Neutrophil (primary cell): Measurements from ENCODE around the gene HIVEP3.
"Not testable (repeated sequence)": the region's sequence is repeated elsewhere in the genome, so short reads cannot be mapped to it uniquely, and the experiment has no call there.

Experiments
- H3K27ac ChIP-seq: fragments of 200-600 bp; sonication (generic); 2 replicates; pipeline ENCODE4 v1.5.1; 2016; ENCODE audit warnings: mild to moderate bottlenecking, moderate library complexity
- H3K27me3 ChIP-seq: fragments of 200-600 bp; sonication (generic); 2 replicates; pipeline ENCODE4 v1.6.0; 2016; ENCODE audit warnings: mild to moderate bottlenecking
- H3K36me3 ChIP-seq: fragments of 200-600 bp; sonication (generic); 2 replicates; pipeline ENCODE4 v1.5.1; 2017
- H3K4me1 ChIP-seq, 2 experiments: fragments of 200-600 bp in 1 of 2; sonication (generic) in 1 of 2; 1 replicate in 1 of 2; 2 replicates in 1 of 2; pipeline versions ENCODE4 v1.5.1 to v1.6.1; 2013 to 2016; ENCODE audit warnings: low read depth in 1 of 2, low read length in 1 of 2, mild to moderate bottlenecking in 1 of 2, moderate library complexity in 1 of 2; ENCODE audit not compliant: control insufficient read depth in 1 of 2, insufficient read depth in 1 of 2
- H3K4me3 ChIP-seq, 2 experiments: fragments of 200-600 bp in 1 of 2; sonication (generic) in 1 of 2; 1 replicate in 1 of 2; 2 replicates in 1 of 2; pipeline ENCODE4 v1.5.1; 2013 to 2016; ENCODE audit warnings: low read depth in 1 of 2, low read length in 1 of 2, mild to moderate bottlenecking in 1 of 2, moderate library complexity in 1 of 2
- H3K9me3 ChIP-seq: fragments of 200-600 bp; sonication (generic); 2 replicates; pipeline ENCODE4 v1.5.1; 2016
- TF ChIP-seq, protein P1 (sequence below): fragments of 200-600 bp; sonication (generic); IDR thresholded peaks from 2 replicates; pipeline ENCODE4 v1.5.1; 2016; ENCODE audit warnings: antibody characterized with exemption

Gene HIVEP3

DNA sequence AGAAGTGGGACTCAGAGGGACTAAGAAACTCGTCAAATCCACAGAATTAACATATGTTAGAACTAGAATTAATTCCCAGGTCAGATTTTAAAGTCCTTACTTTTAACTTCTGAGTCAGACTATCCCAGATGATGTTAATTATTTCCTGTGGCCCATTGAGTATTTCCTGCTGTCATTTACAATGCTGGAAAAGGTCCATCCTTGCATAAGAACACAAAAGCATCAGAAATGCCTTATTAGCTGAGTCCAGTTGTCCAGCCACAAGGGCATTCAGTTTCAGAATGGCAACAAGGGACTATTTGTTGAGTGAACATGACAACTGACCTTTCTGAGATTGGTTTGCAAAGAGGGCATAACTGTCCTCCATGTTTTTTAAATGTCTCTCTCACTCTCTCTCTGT lies 16.5 kb upstream of the HIVEP3 start:
- Histone ChIP-seq H3K36me3 (no peaks in the 10 kb centered on the region), H3K4me3 (no peak overlapping the region), H3K27me3 (peaks cover 4% of the 10 kb centered on the region), H3K9me3 (no peaks in the 10 kb centered on the region), H3K4me1 (no peaks in the 10 kb centered on the region), H3K27ac (no peak overlapping the region)
- TF ChIP-seq, protein P1, sequence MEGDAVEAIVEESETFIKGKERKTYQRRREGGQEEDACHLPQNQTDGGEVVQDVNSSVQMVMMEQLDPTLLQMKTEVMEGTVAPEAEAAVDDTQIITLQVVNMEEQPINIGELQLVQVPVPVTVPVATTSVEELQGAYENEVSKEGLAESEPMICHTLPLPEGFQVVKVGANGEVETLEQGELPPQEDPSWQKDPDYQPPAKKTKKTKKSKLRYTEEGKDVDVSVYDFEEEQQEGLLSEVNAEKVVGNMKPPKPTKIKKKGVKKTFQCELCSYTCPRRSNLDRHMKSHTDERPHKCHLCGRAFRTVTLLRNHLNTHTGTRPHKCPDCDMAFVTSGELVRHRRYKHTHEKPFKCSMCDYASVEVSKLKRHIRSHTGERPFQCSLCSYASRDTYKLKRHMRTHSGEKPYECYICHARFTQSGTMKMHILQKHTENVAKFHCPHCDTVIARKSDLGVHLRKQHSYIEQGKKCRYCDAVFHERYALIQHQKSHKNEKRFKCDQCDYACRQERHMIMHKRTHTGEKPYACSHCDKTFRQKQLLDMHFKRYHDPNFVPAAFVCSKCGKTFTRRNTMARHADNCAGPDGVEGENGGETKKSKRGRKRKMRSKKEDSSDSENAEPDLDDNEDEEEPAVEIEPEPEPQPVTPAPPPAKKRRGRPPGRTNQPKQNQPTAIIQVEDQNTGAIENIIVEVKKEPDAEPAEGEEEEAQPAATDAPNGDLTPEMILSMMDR: no peak

- TF ChIP-seq, protein P1: no peak
These were observed 14.4 kb upstream of the HIVEP3 start for GRCh38 chr1:41933106-41933505.

DNA sequence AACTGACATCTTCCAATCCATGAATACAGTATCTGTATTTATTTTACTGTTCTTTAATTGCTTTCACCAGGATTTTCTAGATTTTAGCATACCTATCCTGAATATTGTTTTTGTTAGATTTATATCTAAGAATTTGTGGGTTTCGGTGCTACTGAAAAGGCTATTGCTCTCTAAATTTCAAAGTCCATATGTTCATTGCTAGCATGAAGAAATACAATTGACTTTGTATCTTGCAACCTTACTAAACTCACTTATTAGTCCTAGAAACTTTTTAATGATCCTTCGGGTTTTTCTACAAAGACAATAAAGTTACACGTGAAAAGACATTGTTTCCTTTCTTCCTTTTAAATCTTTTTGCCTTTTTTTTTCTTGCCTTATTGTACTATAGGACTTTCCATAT lies 12.9 kb upstream of the HIVEP3 start:
- H3K4me1 ChIP-seq: no peaks in the 10 kb centered on the region
- TF ChIP-seq, protein P1: no peak
- H3K36me3 ChIP-seq: no peaks in the 10 kb centered on the region
- H3K27me3 ChIP-seq: no peaks in the 10 kb centered on the region
- H3K27ac ChIP-seq: no peak overlapping the region
- no peaks in the 10 kb centered on the region for H3K9me3 ChIP-seq
- no peak overlapping the region for H3K4me3 ChIP-seq

More at GRCh38 chr1:41933106-41933505, 14.4 kb upstream of the HIVEP3 start:
- no peaks in the 10 kb centered on the region for H3K9me3 ChIP-seq
- H3K27ac ChIP-seq: no peak overlapping the region
- no peaks in the 10 kb centered on the region for H3K27me3 ChIP-seq
- H3K4me3 ChIP-seq: no peak overlapping the region
- H3K4me1 ChIP-seq: no peaks in the 10 kb centered on the region
- no peaks in the 10 kb centered on the region for H3K36me3 ChIP-seq

GRCh38 chr1:41927118-41927517 lies 8.4 kb upstream of the HIVEP3 start:
- Histone ChIP-seq H3K36me3 (no peaks in the 10 kb centered on the region), H3K27me3 (no peaks in the 10 kb centered on the region), H3K27ac (no peak overlapping the region), H3K4me3 (no peak overlapping the region), H3K9me3 (no peaks in the 10 kb centered on the region), H3K4me1 (no peaks in the 10 kb centered on the region)
- TF ChIP-seq, protein P1: no peak

- TF ChIP-seq, protein P1: no peak
- Histone ChIP-seq H3K27me3 (peaks cover 14% of the 10 kb centered on the region), H3K4me3 (no peak overlapping the region), H3K9me3 (no peaks in the 10 kb centered on the region), H3K36me3 (no peaks in the 10 kb centered on the region), H3K4me1 (no peaks in the 10 kb centered on the region), H3K27ac (no peak overlapping the region)
These were observed 7.0 kb upstream of the HIVEP3 start for GRCh38 chr1:41925712-41926111.

GRCh38 chr1:41924911-41925310 lies 6.2 kb upstream of the HIVEP3 start:
- Histone ChIP-seq H3K36me3 (no peaks in the 10 kb centered on the region), H3K9me3 (no peaks in the 10 kb centered on the region), H3K4me3 (no peak overlapping the region), H3K4me1 (no peaks in the 10 kb centered on the region), H3K27me3 (peaks cover 22% of the 10 kb centered on the region), H3K27ac (no peak overlapping the region)
- TF ChIP-seq, protein P1: no peak

GRCh38 chr1:41921271-41921670 lies 2.5 kb upstream of the HIVEP3 start:
- not testable (repeated sequence) for H3K4me1 ChIP-seq, H3K36me3 ChIP-seq, H3K4me3 ChIP-seq, H3K9me3 ChIP-seq, H3K27ac ChIP-seq
- H3K27me3 ChIP-seq: peaks cover 58% of the 10 kb centered on the region
